Activated gamma-delta T cell treated with Interleukin-2 at 50 U/mL for 16 hours (primary cell): ENCODE data around the gene BTF3.
"Not testable (repeated sequence)": the region's sequence is repeated elsewhere in the genome, so short reads cannot be mapped to it uniquely, and the experiment has no call there.

Source experiments
- DNase-seq: peaks from one replicate; pipeline ENCODE4 v3.0.0-alpha.2; 2020

BTF3 gene

GRCh38 chr5:73498057-73498992, at the start of gene BTF3:
Gene BTF3, plus strand, starts transcription at chr5:73498442. Its CDS starts 226 bp downstream, at chr5:73498668.
- peak; percentile 90 for DNase-seq

- peak; percentile 17 for DNase-seq
Measured at GRCh38 chr5:73448463-73449136, 49.6 kb upstream of the BTF3 start, which contains the start of gene FOXD1. Gene FOXD1, minus strand, starts transcription at chr5:73448777. Its CDS starts 415 bp downstream, at chr5:73448362.

GRCh38 chr5:73450137-73450536, 48.1 kb upstream of the BTF3 start:
- DNase-seq = no peak

GRCh38 chr5:73450672-73451223, 47.5 kb upstream of the BTF3 start:
- DNase-seq = no peak

GRCh38 chr5:73451224-73452130, 46.8 kb upstream of the BTF3 start:
- peak; percentile 66 for DNase-seq

GRCh38 chr5:73452215-73452614, 46.0 kb upstream of the BTF3 start:
- no peak for DNase-seq

GRCh38 chr5:73454379-73455036, 43.7 kb upstream of the BTF3 start:
- peak; percentile 26 for DNase-seq

GRCh38 chr5:73456462-73456861, 41.8 kb upstream of the BTF3 start:
- DNase-seq = not testable (repeated sequence)

GRCh38 chr5:73459366-73459765, 38.9 kb upstream of the BTF3 start:
- DNase-seq = no peak

- DNase-seq = no peak
Measured at GRCh38 chr5:73460133-73460532, 38.1 kb upstream of the BTF3 start.

- DNase-seq = no peak
Measured at GRCh38 chr5:73464016-73464745, 34.1 kb upstream of the BTF3 start.

GRCh38 chr5:73468638-73469037, 29.6 kb upstream of the BTF3 start:
- not testable (repeated sequence) for DNase-seq

- no peak for DNase-seq
Measured at GRCh38 chr5:73469878-73470277, 28.4 kb upstream of the BTF3 start.

- no peak for DNase-seq
Measured at GRCh38 chr5:73471654-73472053, 26.6 kb upstream of the BTF3 start.

GRCh38 chr5:73472116-73472515, 26.1 kb upstream of the BTF3 start:
- no peak for DNase-seq

- no peak for DNase-seq
Measured at GRCh38 chr5:73480500-73480899, 17.7 kb upstream of the BTF3 start.

- DNase-seq = no peak
Measured at GRCh38 chr5:73482383-73483136, 15.7 kb upstream of the BTF3 start.

- DNase-seq = no peak
Measured at GRCh38 chr5:73483676-73484075, 14.6 kb upstream of the BTF3 start.

- no peak for DNase-seq
Measured at GRCh38 chr5:73484511-73484910, 13.7 kb upstream of the BTF3 start.

GRCh38 chr5:73485715-73486114, 12.5 kb upstream of the BTF3 start:
- DNase-seq = no peak
